ENCODE data around the gene CDYL2.

DNA sequence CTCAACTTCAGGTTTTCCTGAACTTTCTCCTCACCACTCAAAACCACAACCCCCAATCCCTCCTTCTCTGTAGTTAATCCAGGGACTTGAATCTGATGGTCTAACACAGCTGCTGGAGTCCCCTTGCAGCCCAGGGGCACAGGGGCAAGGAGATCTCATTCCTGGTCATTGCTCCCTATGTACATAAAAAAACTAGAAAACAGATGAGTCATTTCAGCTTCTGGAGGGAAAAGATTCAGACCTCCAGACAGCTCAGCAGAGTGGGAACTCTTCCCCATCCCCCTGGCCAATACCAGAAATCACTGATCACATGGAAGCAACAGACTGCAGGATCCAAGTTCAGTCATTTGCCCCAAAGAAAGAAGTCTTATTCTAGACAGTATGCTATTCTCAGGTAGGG, 201.5 kb downstream of the CDYL2 start:
- TF ChIP-seq REST (IDR thresholded peaks at IDR 0.05; ENCODE audit: insufficient read depth in 1 of 2, low read depth in 2 of 2, low read length in 2 of 2) (no peak), POLR2AphosphoS5 (IDR thresholded peaks at IDR 0.05; ENCODE audit: low read depth, low read length) (no peak), TAF1 (IDR thresholded peaks at IDR 0.05; ENCODE audit: borderline replicate concordance, insufficient read depth, low read length) (no peak), SIN3A (IDR thresholded peaks at IDR 0.05; ENCODE audit: borderline replicate concordance, insufficient read depth, low read length) (no peak)
